Measurements from ENCODE around the gene TMEM18.

GRCh38 chr2:652881-653480 is 24.2 kb downstream of the TMEM18 start:
- TF ChIP-seq CTCF (IDR thresholded peaks at IDR 0.05), result no peak
- TF ChIP-seq EZH2phosphoT487 (IDR thresholded peaks at IDR 0.05), result no peak

All from neural progenitor cell (in vitro differentiated cells).